K562 (cell line): Measurements from ENCODE around the gene LBX1.
A peak's percentile ranks its signal among the peaks of the same experiment; 100 is the strongest.

ENCODE experiments used
- BRD4 ChIP-seq: fragments of 200-600 bp; sonication (generic); IDR thresholded peaks from 2 replicates; pipeline ENCODE4 v1.6.1; 2017; ENCODE audit warnings: inconsistent platforms
- BRF2 ChIP-seq: IDR thresholded peaks from 3 replicates; pipeline ENCODE4 v1.6.1; 2011; ENCODE audit warnings: borderline replicate concordance, mild to moderate bottlenecking; ENCODE audit not compliant: insufficient read length, insufficient read depth
- CTCF ChIP-seq, 3 experiments: IDR thresholded peaks in 2 of 3; conservative IDR thresholded peaks in 1 of 3; 2 replicates each; pipeline ENCODE4 v1.5.1; 2011 to 2012; ENCODE audit warnings: low read length in 3 of 3, mild to moderate bottlenecking in 3 of 3, control low read depth in 2 of 3, improper control_type of control experiment in 1 of 3, inconsistent platforms in 1 of 3, low read depth in 1 of 3, mixed read lengths in 1 of 3, moderate library complexity in 1 of 3; ENCODE audit not compliant: insufficient read depth in 2 of 3
- POLR2AphosphoS5 ChIP-seq: IDR thresholded peaks from 2 replicates; pipeline ENCODE4 v1.6.1; 2011; ENCODE audit warnings: mild to moderate bottlenecking, low read depth, low read length, moderate library complexity; ENCODE audit not compliant: control insufficient read depth, insufficient read depth
- STAT5A ChIP-seq: IDR thresholded peaks from 2 replicates; pipeline ENCODE4 v1.6.1; 2012; ENCODE audit warnings: low read length, inconsistent platforms, borderline replicate concordance
- ZNF507 ChIP-seq: conservative IDR thresholded peaks from 2 replicates; pipeline ENCODE4 v1.6.1; 2017; ENCODE audit warnings: missing genetic modification characterization, missing compliant biosample characterization

- TF ChIP-seq BRF2 (no peak), BRD4 (no peak), POLR2AphosphoS5 (no peak), ZNF507 (tag) (no peak), CTCF (IDR thresholded peaks at IDR 0.05 in 2 of 3, conservative IDR thresholded peaks at IDR 0.05 in 1 of 3; ENCODE audit: insufficient read depth in 2 of 3, low read depth in 1 of 3, low read length in 3 of 3) (peak; percentile 25 to 49 (median 49); a peak in 5 of 6 replicates), STAT5A (no peak)
These were observed 11.6 kb downstream of the LBX1 start for GRCh38 chr10:101217450-101218281.
